ENCODE measurements around the gene ZNF462. TPM values are rescaled to one million over a fixed set of nuclear protein-coding genes. Genes with fewer than 3 reads are reported as not detected.
A peak's percentile ranks its signal among the peaks of the same experiment; 100 is the strongest.

ZNF462 gene
- total and polyA plus RNA-seq, 2 donors (not counting 1 experiment from before 2014, with no cell fraction given), result 6.0 to 27.4 TPM

DNA sequence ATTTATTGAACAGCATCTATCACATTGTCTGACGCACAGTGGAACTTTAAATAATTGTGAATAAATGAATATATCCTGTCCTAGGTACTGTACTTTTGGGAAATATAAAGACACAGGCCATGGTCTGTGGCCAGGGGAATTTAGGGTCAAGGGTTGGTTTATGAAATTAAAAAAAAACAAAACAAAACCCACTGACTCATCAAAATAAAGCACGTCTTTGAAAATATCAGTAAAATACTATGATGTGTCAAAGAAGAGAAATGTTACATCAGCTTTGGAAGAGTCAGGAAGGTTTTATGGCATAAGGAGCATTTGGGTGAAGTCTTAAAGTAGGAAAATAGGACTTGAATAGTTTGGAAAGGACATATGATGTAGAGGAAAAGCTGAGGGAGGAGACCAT is 70.5 kb downstream of the ZNF462 start:
- Histone ChIP-seq H3K4me1 (ENCODE audit: control insufficient read depth, extremely low read depth, insufficient read depth, low read length) (peaks cover 6% of the 10 kb centered on the region), H3K4me3 (replicated peaks in 1 of 4; ENCODE audit: control extremely low read depth in 1 of 4, insufficient read depth in 1 of 4, low read depth in 3 of 4, low read length in 4 of 4) (no peak overlapping the region), H3K79me2 (ENCODE audit: control insufficient read depth, insufficient read depth, low read length) (no peaks in the 10 kb centered on the region), H3K27me3 (ENCODE audit: control insufficient read depth, insufficient read depth, low read length) (no peaks in the 10 kb centered on the region), H3K27ac (ENCODE audit: insufficient read depth, low read length) (no peak overlapping the region), H4K20me1 (ENCODE audit: control insufficient read depth, extremely low read depth, insufficient read depth, low read length) (no peaks in the 10 kb centered on the region), H3K9me3 (ENCODE audit: control insufficient read depth, insufficient read depth, low read depth, low read length) (no peaks in the 10 kb centered on the region), H3K36me3 (ENCODE audit: control insufficient read depth, insufficient read depth, low read length) (peaks cover 11% of the 10 kb centered on the region), H3K4me2 (ENCODE audit: extremely low read depth, insufficient read depth, low read length) (no peak overlapping the region), H3K9ac (ENCODE audit: insufficient read depth, low read length) (no peak overlapping the region), H2AFZ (ENCODE audit: low read length) (no peak overlapping the region)
- peak in 1 of 2 donors; percentile 24 for DNase-seq (ENCODE audit: low read depth in 2 of 2)
- TF ChIP-seq EZH2 (IDR thresholded peaks at IDR 0.05; ENCODE audit: low read length, missing control alignments), result no peak
- TF ChIP-seq, protein P1, sequence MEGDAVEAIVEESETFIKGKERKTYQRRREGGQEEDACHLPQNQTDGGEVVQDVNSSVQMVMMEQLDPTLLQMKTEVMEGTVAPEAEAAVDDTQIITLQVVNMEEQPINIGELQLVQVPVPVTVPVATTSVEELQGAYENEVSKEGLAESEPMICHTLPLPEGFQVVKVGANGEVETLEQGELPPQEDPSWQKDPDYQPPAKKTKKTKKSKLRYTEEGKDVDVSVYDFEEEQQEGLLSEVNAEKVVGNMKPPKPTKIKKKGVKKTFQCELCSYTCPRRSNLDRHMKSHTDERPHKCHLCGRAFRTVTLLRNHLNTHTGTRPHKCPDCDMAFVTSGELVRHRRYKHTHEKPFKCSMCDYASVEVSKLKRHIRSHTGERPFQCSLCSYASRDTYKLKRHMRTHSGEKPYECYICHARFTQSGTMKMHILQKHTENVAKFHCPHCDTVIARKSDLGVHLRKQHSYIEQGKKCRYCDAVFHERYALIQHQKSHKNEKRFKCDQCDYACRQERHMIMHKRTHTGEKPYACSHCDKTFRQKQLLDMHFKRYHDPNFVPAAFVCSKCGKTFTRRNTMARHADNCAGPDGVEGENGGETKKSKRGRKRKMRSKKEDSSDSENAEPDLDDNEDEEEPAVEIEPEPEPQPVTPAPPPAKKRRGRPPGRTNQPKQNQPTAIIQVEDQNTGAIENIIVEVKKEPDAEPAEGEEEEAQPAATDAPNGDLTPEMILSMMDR (conservative IDR thresholded peaks at IDR 0.05 in 1 of 2, IDR thresholded peaks at IDR 0.05 in 1 of 2; ENCODE audit: low read depth in 1 of 2, low read length in 2 of 2), result no peak

DNA sequence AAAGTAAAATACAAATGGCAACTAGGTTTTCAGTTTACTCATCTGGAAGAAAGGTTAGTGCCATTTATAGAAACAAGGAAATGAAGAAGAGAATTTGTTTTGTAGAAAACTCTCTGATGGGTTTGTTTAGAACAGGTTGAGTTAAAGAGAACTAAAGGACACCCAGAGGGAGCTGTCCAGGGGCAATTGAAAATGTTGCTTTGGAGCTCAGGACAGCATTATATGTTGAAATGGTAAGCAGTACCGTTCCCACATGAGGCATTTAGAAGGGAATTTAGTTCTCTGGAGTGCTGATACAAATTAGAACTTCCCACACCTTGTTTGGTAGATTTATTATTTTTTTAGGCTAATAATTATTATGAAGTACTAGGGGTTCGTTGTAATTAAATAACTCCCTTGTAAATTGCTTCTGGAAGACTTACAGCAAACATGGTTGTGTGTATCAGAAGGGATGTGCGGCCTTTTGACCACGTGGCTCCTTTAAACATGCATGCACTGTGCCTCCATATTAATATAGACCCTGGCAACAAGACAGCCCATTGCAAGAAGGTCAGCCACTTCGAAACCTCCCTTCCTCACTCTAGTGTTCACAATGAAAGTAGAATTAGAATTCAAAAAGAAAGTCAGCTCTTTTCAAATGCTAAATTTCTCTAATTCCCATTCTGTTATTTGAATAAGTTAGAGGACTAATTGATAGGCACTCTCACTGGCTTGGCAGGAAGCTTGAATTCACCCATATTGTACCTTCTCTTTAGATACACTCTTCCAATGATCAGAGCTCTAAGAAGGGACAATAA is 71.7 kb downstream of the ZNF462 start:
- no peaks in the 10 kb centered on the region for H3K79me2 ChIP-seq (ENCODE audit: control insufficient read depth, insufficient read depth, low read length)
- no peaks in the 10 kb centered on the region for H3K9me3 ChIP-seq (ENCODE audit: control insufficient read depth, insufficient read depth, low read depth, low read length)
- no peak overlapping the region for H3K9ac ChIP-seq (ENCODE audit: insufficient read depth, low read length)
- H3K4me3 ChIP-seq (replicated peaks in 1 of 4; ENCODE audit: control extremely low read depth in 1 of 4, insufficient read depth in 1 of 4, low read depth in 3 of 4, low read length in 4 of 4), result no peak overlapping the region
- no peak overlapping the region for H3K27ac ChIP-seq (ENCODE audit: insufficient read depth, low read length)
- no peak for DNase-seq (ENCODE audit: low read depth in 2 of 2)
- TF ChIP-seq, protein P1 (conservative IDR thresholded peaks at IDR 0.05 in 1 of 2, IDR thresholded peaks at IDR 0.05 in 1 of 2; ENCODE audit: low read depth in 1 of 2, low read length in 2 of 2), result no peak
- TF ChIP-seq EZH2 (IDR thresholded peaks at IDR 0.05; ENCODE audit: low read length, missing control alignments), result no peak
- no peak overlapping the region for H3K4me2 ChIP-seq (ENCODE audit: extremely low read depth, insufficient read depth, low read length)
- H4K20me1 ChIP-seq (ENCODE audit: control insufficient read depth, extremely low read depth, insufficient read depth, low read length), result no peaks in the 10 kb centered on the region
- no peaks in the 10 kb centered on the region for H3K27me3 ChIP-seq (ENCODE audit: control insufficient read depth, insufficient read depth, low read length)
- H2AFZ ChIP-seq (ENCODE audit: low read length), result no peak overlapping the region
- peaks cover 13% of the 10 kb centered on the region for H3K36me3 ChIP-seq (ENCODE audit: control insufficient read depth, insufficient read depth, low read length)
- no peaks in the 10 kb centered on the region for H3K4me1 ChIP-seq (ENCODE audit: control insufficient read depth, extremely low read depth, insufficient read depth, low read length)

GRCh38 chr9:106936680-106937079 is 73.7 kb downstream of the ZNF462 start:
- peaks cover 11% of the 10 kb centered on the region for H3K36me3 ChIP-seq (ENCODE audit: control insufficient read depth, insufficient read depth, low read length)
- H3K9ac ChIP-seq (ENCODE audit: insufficient read depth, low read length), result no peak overlapping the region
- no peak overlapping the region for H3K4me3 ChIP-seq (replicated peaks in 1 of 4; ENCODE audit: control extremely low read depth in 1 of 4, insufficient read depth in 1 of 4, low read depth in 3 of 4, low read length in 4 of 4)
- H2AFZ ChIP-seq (ENCODE audit: low read length), result no peak overlapping the region
- no peaks in the 10 kb centered on the region for H3K27me3 ChIP-seq (ENCODE audit: control insufficient read depth, insufficient read depth, low read length)
- H3K79me2 ChIP-seq (ENCODE audit: control insufficient read depth, insufficient read depth, low read length), result no peaks in the 10 kb centered on the region
- H3K4me2 ChIP-seq (ENCODE audit: extremely low read depth, insufficient read depth, low read length), result no peak overlapping the region
- H4K20me1 ChIP-seq (ENCODE audit: control insufficient read depth, extremely low read depth, insufficient read depth, low read length), result no peaks in the 10 kb centered on the region
- DNase-seq (ENCODE audit: low read depth in 2 of 2), result no peak
- no peaks in the 10 kb centered on the region for H3K9me3 ChIP-seq (ENCODE audit: control insufficient read depth, insufficient read depth, low read depth, low read length)
- TF ChIP-seq, protein P1 (conservative IDR thresholded peaks at IDR 0.05 in 1 of 2, IDR thresholded peaks at IDR 0.05 in 1 of 2; ENCODE audit: low read depth in 1 of 2, low read length in 2 of 2), result no peak
- TF ChIP-seq EZH2 (IDR thresholded peaks at IDR 0.05; ENCODE audit: low read length, missing control alignments), result no peak
- no peak overlapping the region for H3K27ac ChIP-seq (ENCODE audit: insufficient read depth, low read length)
- H3K4me1 ChIP-seq (ENCODE audit: control insufficient read depth, extremely low read depth, insufficient read depth, low read length), result no peaks in the 10 kb centered on the region

Measured in fibroblast of lung (primary cell).